Stimulated activated CD8-positive, alpha-beta memory T cell treated with anti-CD3 and anti-CD28 coated beads, Interleukin-4, amount 100 ng/mL, for 24 hours (primary cell): ENCODE measurements around the gene AMOTL1.
A peak's percentile ranks its signal among the peaks of the same experiment; 100 is the strongest.

Experiments
- DNase-seq: peaks from one replicate; pipeline ENCODE4 v3.0.0-alpha.2; 2020; ENCODE audit warnings: low read depth

The AMOTL1 gene, protein sequence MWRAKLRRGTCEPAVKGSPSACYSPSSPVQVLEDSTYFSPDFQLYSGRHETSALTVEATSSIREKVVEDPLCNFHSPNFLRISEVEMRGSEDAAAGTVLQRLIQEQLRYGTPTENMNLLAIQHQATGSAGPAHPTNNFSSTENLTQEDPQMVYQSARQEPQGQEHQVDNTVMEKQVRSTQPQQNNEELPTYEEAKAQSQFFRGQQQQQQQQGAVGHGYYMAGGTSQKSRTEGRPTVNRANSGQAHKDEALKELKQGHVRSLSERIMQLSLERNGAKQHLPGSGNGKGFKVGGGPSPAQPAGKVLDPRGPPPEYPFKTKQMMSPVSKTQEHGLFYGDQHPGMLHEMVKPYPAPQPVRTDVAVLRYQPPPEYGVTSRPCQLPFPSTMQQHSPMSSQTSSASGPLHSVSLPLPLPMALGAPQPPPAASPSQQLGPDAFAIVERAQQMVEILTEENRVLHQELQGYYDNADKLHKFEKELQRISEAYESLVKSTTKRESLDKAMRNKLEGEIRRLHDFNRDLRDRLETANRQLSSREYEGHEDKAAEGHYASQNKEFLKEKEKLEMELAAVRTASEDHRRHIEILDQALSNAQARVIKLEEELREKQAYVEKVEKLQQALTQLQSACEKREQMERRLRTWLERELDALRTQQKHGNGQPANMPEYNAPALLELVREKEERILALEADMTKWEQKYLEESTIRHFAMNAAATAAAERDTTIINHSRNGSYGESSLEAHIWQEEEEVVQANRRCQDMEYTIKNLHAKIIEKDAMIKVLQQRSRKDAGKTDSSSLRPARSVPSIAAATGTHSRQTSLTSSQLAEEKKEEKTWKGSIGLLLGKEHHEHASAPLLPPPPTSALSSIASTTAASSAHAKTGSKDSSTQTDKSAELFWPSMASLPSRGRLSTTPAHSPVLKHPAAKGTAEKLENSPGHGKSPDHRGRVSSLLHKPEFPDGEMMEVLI

DNA sequence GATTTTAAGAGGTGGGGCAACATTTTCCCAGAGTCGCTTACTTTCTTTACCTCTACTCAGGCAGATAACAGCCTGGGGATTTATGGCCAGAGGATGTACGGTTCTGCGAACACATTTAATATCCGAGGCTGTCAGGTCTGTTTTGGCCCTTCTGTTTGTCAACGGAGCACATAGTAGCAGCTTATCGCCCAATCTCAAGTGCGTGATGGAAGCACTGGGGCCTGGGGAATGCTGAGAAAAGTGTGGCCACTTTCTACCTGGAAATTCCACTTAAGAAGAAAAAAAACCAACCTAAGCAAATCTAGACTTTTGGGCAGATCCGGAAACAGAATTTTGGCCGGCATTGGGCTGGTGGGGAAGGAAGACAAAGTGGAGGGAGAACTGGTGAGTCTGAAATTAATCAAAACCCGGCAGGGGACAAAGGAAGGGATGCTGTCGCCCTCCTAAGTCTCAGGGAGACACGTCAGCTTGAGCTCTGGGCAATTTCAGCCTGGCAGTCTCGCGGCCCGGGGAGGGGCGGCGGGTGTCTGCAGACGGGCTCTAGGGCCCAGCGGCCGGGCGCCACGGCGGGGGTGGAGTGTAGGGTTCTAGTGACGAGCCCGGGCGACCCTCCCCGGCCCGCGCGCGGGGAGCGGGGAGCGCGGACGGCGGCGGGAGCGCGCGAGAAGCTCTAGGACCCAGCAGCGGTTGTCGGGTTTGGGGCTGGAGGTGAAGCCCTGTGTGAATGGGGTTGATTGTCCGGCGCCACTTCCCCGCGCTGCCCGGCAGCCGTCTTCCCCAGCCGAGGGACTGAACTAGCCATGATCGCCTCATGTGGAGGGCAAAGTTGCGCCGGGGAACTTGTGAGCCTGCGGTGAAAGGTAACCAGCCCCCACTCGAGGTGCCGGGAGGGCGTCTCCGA is at the start of gene AMOTL1:
AMOTL1 (plus strand) TSS at position 656 of the 901 bp plus-strand sequence; CDS start at position 812, 156 bp downstream.
- DNase-seq, result peak; percentile 11

DNA sequence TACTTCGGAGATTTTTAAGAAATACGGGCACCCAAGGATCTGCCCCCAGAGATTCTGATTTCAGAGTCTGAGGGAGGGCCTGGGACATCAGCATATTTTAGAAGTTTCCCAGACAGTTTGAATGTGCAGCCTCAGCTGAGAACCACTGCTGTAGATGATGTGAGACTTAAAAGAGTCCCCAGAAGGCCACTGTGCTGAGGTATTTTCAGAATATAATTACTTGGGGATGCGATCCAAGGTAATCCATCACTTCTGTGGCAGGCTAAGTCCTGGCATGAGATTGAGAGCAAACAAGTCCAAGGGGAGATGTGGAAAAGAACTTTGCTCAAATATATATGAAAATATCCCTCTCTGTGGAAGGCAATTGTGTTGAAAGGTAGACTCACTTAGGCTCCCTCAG is 48.3 kb upstream of the AMOTL1 start:
- DNase-seq, result no peak

DNA sequence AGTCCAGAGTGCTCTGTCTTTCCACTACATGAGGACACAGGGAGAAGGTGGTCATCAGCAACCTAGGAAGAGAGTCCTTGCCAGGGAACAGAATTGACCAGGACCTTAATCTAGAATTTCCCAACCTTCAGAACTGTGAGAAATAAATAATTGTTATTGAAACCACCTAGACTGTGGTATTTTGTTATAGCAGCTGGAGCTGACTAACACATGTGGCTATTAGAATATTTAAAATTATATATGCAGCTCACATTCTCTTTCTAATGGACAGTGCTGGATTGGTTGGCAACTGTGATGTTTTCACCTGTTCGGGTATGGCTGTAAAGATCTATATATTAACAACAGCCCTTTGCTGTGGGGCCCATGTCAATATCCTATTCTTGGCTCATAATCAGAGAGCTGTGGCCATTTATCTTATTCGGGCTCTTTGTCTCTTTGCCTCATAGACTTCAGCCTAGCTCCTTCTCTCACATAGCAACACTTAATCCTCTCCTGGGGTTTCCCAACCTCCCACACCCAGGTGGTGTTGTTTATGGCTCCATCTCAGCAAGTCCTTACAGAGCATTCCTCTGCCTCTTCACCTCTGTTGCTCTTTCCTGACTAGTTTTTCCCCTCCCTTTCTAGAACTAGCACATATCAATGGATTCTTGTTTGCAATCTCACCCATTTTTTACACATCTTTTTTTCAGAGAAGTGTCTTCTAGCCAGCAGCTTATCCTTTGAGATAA is 46.4 kb upstream of the AMOTL1 start:
- no peak for DNase-seq

DNA sequence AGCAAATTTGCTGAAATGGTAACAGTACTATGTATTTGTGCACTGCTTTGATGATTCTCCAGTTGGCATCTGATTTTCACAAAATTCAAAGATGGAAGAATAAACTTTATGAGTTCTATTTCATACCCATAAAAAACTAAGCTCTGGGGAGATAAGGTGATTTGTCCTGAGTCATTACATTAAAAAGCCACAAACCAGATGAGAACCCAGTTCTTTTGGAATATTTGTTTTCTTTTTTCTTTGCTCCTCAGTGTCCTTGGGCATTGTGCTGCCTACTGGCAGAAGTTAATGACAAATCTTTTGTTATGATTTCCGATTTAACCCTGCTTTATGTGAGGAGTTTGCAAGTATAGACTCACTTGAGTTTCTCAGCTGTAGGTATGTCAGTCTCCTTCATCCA is 45.4 kb upstream of the AMOTL1 start:
- DNase-seq, result no peak

DNA sequence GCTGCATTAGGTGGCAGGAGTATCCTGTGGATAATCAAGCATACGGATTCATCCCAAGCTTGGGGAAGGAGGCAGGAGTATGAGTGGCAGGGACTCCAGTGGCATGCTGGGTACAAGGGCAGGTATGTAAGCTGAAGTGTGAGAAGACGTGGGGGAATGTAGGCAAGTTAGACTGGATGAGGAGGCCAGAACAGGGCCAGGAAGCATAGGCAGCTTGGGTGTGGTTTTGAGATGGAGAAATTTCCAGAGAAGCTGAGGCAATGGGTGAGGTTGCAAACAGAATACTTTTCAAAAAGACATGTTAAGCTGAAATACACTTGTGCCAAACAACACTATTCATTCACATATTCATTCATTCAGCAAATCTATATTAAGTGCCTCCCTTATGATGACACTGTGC is 43.1 kb upstream of the AMOTL1 start:
- DNase-seq, result no peak

DNA sequence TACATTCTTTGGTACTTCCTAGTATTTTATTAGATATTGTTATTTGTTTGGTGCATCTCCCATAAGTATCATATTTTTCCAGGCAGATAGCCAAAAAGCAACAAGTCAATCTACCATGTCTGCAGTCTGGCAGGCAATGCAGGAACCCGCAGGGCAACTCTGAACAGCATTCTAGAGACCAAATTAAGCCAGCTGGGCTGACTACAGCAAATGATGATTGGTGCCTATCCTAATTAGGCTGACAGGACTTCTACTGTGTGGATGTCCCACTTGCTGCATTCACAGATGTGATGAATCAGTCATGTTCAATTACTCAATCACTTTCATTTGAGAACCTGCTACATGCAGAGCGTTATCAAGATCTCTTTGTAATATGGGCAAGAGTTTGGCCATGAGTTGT is 40.3 kb upstream of the AMOTL1 start:
- DNase-seq, result no peak

DNA sequence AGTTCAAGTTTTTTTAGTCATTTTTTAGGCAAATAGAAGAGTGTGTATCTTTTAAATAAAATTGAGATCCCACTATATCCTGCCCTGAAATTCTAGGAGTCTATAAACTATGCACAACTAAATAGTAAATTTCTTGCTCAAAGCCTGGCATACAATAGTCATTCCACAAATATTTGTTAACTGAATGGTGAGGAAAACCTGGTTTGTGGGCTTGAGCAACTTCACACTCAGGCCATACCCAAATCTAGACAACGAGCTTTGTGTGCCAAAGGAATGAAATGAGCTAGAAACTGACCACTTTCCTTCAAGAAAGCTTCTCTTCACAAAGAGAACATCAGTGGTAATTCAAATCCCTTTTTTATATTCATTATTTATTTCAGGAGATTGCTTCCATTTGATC is 39.6 kb upstream of the AMOTL1 start:
- no peak for DNase-seq

DNA sequence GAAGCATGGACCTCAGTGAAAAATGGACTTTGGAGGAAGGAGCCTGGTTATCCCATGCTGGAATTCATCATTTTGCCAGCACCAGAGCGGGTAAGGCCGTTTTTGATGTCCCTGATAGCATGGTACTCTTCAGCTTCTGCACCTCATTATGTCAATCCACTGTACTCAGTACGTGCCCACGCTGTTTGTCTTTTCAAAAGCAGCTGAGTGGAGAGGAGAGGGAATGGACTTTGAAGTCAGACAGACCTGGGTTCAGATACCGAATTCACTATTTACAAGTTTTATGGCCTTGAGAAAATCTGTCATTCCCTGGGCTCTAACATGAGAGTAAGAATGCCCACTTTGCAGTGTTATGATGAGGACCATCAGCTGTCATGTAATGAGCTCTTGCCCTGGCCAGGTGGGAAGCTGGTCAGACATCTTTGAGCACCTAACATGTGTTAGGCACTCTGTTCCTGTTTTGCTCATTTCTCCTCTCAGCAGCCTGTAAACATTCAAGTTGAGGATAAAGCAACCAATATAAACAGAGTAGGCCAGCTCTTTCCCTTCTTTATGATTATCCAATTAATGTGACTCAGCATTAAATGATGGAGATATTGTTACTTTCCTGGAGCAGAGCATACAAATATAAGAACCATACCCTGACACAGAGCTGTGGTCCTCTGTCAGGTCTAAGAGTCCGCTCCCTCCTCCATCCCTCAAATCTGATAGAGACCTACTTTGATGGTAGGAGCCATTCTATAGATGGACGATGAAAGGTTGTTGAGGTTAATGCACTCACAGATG is 39.0 kb upstream of the AMOTL1 start:
- DNase-seq, result no peak

DNA sequence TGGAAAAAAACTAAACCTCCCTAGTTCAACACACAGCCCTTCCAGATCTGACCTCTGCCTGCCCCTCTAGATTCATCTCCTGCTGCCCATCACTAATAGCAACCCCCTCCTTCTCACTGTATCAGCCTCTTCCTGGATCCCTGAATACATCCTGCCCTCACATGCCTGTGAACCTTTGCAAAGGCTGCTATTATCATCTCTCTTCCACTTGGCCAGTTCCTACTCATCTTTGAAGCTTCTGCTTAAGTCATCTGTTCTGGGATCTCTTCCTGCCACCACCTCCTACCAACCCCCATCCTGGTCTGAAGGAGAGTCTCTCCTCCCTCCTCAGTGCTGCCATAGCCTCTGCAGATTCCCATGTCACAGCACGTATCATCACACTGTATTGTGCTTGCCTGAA is 38.0 kb upstream of the AMOTL1 start:
- DNase-seq, result no peak

DNA sequence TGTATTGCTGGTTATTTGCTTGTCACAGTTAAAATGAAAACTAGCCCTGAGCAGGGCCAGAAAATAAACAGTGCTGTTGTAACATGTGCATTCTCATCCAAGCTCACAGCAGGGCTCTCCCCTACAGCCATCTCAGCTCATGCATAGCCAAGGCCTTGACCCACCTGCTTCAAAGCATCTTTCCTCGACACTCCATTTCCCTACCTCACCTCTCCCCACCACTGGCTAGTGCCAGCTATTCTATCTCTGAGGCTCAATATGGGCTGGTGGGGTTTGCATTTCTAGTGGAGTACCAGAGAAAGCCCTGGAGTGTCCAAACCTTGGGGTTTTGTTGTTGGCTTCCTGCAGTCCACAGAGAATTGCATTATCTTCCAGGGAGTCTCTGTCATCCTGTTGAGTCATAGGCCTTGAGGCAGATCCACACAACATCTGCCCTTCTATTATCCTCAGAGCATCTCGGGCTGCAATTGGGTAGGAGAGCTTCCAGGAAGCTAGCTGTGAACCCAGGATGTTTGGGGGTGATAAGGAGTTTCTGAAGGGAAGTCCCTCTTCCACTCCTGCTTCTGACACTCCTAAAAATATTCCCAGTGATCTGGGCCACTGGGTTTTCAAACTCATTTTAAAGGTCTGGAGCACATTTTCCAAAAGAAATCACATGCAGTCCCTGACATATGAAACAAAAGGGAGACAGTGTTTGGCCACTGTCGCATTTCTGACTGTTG is 36.1 kb upstream of the AMOTL1 start:
- no peak for DNase-seq

DNA sequence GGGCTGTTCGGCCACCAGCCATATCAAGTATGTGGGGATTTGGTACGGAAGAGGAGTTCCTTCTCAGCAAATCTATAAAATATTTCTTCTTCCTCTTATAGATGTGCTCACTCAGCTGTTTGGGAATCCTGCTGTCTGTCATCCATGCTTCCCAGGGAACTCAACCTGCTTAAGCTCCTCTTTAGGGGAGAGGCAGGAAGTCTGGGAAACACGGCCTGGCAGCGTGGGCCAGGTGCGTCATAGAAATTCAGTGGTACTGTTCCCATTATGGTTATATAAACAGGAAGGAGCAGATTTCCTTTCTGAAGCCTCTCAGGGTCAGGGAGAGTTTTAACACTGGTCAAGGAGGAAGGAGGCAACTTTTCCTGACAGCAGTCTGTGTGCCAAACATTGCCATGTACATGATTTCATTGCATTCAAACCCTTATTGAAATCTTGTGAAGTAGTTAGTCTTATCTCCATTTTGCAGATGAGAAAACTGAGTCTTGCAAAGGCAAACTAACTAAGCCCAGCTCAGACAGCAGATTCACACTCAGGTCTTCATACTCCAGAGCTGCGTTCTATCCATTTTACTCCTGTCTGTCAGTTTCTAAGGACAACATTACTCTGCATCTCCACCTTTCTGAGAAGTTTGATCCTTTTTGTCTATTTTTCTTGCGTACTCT is 35.4 kb upstream of the AMOTL1 start:
- no peak for DNase-seq

DNA sequence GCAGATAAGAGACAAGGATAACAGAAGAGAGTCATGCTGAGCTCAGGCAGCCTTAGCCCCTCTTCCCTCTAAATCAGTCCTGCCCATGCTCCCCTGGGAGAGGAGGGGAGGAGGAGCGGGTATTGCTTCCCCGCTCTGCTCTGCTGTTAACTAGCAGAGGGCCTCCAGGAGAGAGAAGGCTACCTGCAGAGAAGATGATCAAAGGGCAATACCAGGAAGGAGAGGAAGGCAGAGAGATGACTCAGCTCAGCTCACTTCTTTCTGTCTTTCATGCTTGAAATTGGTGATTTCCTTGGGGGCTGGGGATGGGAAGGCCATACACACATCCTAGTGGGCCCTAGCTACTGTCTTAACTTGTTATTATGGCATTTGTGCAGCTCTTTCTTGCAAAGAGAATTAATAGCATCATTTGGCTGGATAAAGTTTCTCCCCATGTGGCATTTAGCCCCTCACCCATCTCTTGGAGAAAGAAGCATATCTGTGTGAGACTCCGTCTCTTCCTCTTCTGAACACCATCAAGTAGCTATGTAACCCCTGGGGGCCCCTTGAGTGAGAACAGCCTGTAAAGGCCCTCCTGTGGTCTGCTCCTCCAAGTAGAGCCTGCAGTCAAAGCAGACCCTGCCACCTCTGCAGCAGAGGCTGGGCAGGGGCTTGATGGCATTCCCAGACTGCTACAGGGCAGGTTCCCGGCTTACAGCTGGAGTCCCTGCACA is 33.4 kb upstream of the AMOTL1 start:
- DNase-seq, result no peak

DNA sequence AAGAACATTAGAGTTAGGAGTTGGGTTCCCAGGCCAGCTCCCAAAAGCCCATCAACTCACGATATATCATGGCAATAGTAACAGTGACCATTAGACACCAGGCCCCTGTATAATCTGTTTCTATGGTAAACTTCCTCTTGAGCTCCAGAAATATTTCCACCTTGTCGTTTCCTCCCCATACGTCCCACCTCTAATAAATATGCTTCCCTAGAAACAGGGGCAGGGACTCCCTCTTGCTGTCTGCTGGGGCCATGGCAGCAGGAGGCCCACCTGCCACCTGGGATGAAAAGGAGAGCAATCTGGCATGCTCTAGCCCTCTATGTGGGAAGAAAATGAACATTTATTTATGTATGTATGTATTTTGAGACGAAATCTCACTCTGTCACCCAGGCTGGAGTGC is 32.2 kb upstream of the AMOTL1 start:
- no peak for DNase-seq

DNA sequence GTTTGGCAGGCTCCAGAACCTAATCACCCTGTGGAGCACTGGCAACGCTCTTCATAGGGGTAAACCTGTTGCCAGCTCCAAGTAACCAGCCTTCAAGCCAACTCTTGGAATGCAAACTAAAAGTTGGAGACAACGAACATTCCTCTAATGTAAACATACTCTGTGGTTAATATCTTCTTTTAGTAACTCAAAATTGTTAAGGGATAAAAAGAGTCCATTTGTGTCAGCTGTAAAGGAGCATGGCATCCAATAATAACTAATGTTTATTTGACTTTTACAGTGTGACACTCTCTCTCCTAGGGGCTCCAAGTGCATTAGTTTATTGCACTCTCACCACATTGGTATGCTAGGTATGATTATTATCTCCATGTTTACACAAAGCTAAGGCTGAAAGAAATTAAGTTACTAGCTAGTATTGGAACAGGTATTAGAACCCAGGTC is 31.0 kb upstream of the AMOTL1 start:
- DNase-seq, result no peak

DNA sequence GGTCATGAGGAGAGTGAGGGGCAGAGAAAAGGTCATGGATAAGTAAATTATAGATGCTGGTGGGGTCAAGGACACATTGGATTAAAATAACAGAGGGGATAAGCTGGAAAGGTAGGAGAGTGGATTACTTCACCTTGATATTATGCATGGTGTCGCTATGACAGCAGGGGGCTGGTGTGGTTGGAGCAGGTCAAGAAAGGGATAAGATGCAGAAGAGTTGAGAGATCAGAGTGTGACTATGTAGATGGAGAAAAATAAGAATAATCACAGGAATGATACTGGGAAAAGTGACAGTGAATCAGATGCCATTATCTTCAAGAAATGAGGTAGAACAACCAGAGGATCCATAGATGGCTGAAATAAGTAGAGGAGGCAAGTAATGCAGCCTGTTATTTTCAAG is 29.4 kb upstream of the AMOTL1 start:
- DNase-seq, result no peak

DNA sequence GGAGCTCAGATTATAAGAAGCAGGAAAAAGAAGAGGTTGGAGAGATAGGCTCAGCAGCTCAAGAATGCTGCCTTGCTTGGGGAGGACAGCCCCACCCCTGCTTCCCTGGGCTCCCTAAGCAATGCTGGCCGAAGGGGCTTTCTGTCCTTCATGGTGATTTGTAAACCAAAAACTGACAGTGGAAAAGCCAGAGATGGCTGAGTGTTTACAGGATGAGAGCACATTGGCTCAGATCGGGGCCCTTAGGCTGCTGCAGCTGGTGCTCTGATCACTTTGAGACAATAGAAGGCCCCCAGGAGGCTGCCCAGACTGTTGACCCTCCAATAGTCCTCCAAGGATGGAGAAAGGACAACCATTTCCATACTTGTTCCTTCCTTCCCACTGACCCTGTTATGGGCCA is 28.8 kb upstream of the AMOTL1 start:
- no peak for DNase-seq

DNA sequence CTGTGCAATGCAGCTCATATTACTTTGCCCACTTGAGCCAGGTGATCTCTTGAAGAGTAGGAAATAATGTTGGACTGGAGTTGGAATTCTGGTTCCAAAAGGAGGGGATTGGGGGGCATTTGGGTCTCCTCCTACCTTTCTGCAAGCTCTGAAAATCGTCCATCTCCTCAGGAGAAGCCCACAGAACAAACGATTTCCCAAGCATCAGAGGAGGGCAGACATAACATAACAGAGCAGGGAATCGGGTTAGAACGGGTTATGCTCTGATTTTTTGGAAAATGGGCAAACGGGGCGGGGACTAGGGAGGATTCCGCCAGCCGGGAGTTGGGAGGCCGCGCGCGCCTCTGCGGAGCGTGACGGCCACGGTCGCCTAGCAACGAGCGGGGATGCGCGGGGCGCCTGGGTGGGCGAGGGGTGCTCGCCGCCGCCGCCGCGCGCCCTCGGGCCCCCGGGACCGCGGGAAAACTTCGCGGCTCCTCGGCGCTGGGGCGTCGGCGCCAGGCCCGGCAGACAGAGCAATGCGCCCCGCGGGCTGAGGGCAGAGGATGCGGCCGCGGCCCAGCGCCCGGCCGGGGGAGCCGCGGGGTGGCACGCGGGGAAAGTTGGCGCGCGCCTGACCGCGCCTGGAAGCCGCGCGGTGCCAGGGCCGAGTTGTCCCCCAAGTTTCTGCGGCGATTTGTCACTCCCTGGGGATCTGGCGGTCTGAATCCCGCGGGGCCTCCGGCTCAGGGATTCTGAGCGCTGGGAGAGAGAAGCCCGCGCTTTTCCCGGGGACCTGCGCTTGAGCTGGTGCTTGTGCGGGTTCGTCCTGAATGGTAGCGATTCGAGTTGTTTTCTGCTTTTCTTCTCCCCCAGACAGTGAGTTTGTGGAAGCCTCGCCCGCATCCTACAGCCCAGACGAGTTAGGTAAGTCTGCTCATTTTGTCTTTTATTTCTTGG is 27.8 kb upstream of the AMOTL1 start:
- no peak for DNase-seq
